Chondrocyte (in vitro differentiated cells): ENCODE results near the gene SRMS. TPM values are rescaled to one million over a fixed set of nuclear protein-coding genes. Genes with fewer than 3 reads are reported as not detected.

Source experiments
- DNase-seq: peaks from one replicate; pipeline ENCODE4 v3.0.0; 2021; ENCODE audit warnings: mixed read lengths, low spot score
- H3K27ac Mint-ChIP-seq: one replicate; pipeline ENCODE4 v1.8.0; 2021; ENCODE audit warnings: mild to moderate bottlenecking, moderate library complexity, mixed read lengths; ENCODE audit not compliant: unreplicated experiment
- H3K27me3 Mint-ChIP-seq: 2 replicates; pipeline ENCODE4 v1.8.0; 2021; ENCODE audit warnings: low read depth, mixed read lengths
- H3K36me3 Mint-ChIP-seq: 2 replicates; pipeline ENCODE4 v1.8.0; 2021; ENCODE audit warnings: low read depth, mixed read lengths
- H3K4me1 Mint-ChIP-seq: 2 replicates; pipeline ENCODE4 v1.8.0; 2021; ENCODE audit warnings: low read depth, mild to moderate bottlenecking, mixed read lengths
- H3K4me3 Mint-ChIP-seq: one replicate; pipeline ENCODE4 v1.8.0; 2021; ENCODE audit warnings: mild to moderate bottlenecking, moderate library complexity, mixed read lengths; ENCODE audit not compliant: unreplicated experiment
- H3K9me3 Mint-ChIP-seq: 2 replicates; pipeline ENCODE4 v1.8.0; 2021; ENCODE audit warnings: low read depth, mixed read lengths
- CTCF ChIP-seq: fragments of 200-600 bp; sonication (generic); IDR thresholded peaks from 2 replicates; pipeline ENCODE4 v1.5.0; 2021; ENCODE audit warnings: antibody characterized with exemption, mild to moderate bottlenecking, moderate library complexity
- total RNA-seq: library from RNA; stranded (reverse); gene quantifications from 3 replicates; pipeline ENCODE4 v1.2.1, GENCODE V29; 2021

SRMS gene
- total RNA-seq, 1 donor from 2014 or later, result not detected

GRCh38 chr20:63513207-63513606 lies 34.3 kb downstream of the SRMS start:
- Mint-ChIP-seq H3K4me3 (no peak overlapping the region), H3K27me3 (peaks cover 3% of the 10 kb centered on the region), H3K9me3 (peaks cover 13% of the 10 kb centered on the region), H3K27ac (no peak overlapping the region), H3K4me1 (no peaks in the 10 kb centered on the region), H3K36me3 (peaks cover under 1% of the 10 kb centered on the region)
- no peak for DNase-seq
- no peak for TF ChIP-seq CTCF

GRCh38 chr20:63509088-63509564 lies 38.4 kb downstream of the SRMS start:
- H3K36me3 Mint-ChIP-seq, result peaks cover 10% of the 10 kb centered on the region
- peaks cover 11% of the 10 kb centered on the region for H3K27me3 Mint-ChIP-seq
- no peak overlapping the region for H3K27ac Mint-ChIP-seq
- TF ChIP-seq CTCF, result no peak
- no peaks in the 10 kb centered on the region for H3K4me1 Mint-ChIP-seq
- no peak for DNase-seq
- peaks cover 33% of the 10 kb centered on the region for H3K9me3 Mint-ChIP-seq
- no peak overlapping the region for H3K4me3 Mint-ChIP-seq

- no peak for DNase-seq
- peaks cover 28% of the 10 kb centered on the region for H3K9me3 Mint-ChIP-seq
- TF ChIP-seq CTCF, result no peak
- no peaks in the 10 kb centered on the region for H3K4me1 Mint-ChIP-seq
- H3K36me3 Mint-ChIP-seq, result peaks cover 10% of the 10 kb centered on the region
- no peak overlapping the region for H3K27ac Mint-ChIP-seq
- no peak overlapping the region for H3K4me3 Mint-ChIP-seq
- peaks cover 10% of the 10 kb centered on the region for H3K27me3 Mint-ChIP-seq
Measured at GRCh38 chr20:63508072-63508768, 39.3 kb downstream of the SRMS start.

GRCh38 chr20:63507083-63507743 lies 40.3 kb downstream of the SRMS start:
- no peak overlapping the region for H3K4me3 Mint-ChIP-seq
- no peaks in the 10 kb centered on the region for H3K4me1 Mint-ChIP-seq
- TF ChIP-seq CTCF, result no peak
- peaks cover 10% of the 10 kb centered on the region for H3K36me3 Mint-ChIP-seq
- no peak for DNase-seq
- H3K27me3 Mint-ChIP-seq, result peaks cover 9% of the 10 kb centered on the region
- peaks cover 24% of the 10 kb centered on the region for H3K9me3 Mint-ChIP-seq
- H3K27ac Mint-ChIP-seq, result no peak overlapping the region

- H3K4me1 Mint-ChIP-seq, result no peaks in the 10 kb centered on the region
- no peak for DNase-seq
- H3K9me3 Mint-ChIP-seq, result peaks cover 24% of the 10 kb centered on the region
- H3K27ac Mint-ChIP-seq, result no peak overlapping the region
- peaks cover 10% of the 10 kb centered on the region for H3K36me3 Mint-ChIP-seq
- peaks cover 8% of the 10 kb centered on the region for H3K27me3 Mint-ChIP-seq
- H3K4me3 Mint-ChIP-seq, result no peak overlapping the region
- TF ChIP-seq CTCF, result no peak
Measured at GRCh38 chr20:63505723-63506122, 41.8 kb downstream of the SRMS start.
